SK-N-SH treated with all-trans-retinoic acid at 6 μM for 48 hours (cell line): Measurements from ENCODE around the gene CD19.

ENCODE experiments used
- ATAC-seq: fragments of 200-7000 bp; cut with Tn5 transposase; 3 replicates; pipeline ENCODE4 v1.9.1; 2020; ENCODE audit warnings: mild to moderate bottlenecking, moderate library complexity
- ARNTL ChIP-seq: fragments of 450-650 bp; formaldehyde crosslinking; IDR thresholded peaks from 2 replicates; pipeline ENCODE4 v1.5.0; 2020; ENCODE audit warnings: low read depth, mild to moderate bottlenecking, moderate library complexity, borderline replicate concordance
- BACH2 ChIP-seq: fragments of 250-450 bp; sonication (Bioruptor Pico); IDR thresholded peaks from 2 replicates; pipeline ENCODE4 v1.9.0; 2021; ENCODE audit warnings: mild to moderate bottlenecking, borderline replicate concordance
- CSDC2 ChIP-seq: fragments of 250-450 bp; sonication (Bioruptor Pico); IDR thresholded peaks from 2 replicates; pipeline ENCODE4 v1.5.0; 2020; ENCODE audit warnings: mild to moderate bottlenecking, moderate library complexity
- GLIS3 ChIP-seq: fragments of 250-450 bp; sonication (Bioruptor Pico); IDR thresholded peaks from 2 replicates; pipeline ENCODE4 v1.5.0; 2020; ENCODE audit warnings: mild to moderate bottlenecking, moderate library complexity
- ISL1 ChIP-seq: fragments of 250-450 bp; sonication (Bioruptor Pico); IDR thresholded peaks from 2 replicates; pipeline ENCODE4 v2.1.2; 2022; ENCODE audit warnings: mild to moderate bottlenecking, moderate library complexity
- OSR1 ChIP-seq: fragments of 250-450 bp; sonication (Bioruptor Pico); IDR thresholded peaks from 2 replicates; pipeline ENCODE4 v1.8.0; 2022; ENCODE audit warnings: moderate library complexity, mild to moderate bottlenecking, inconsistent platforms
- PPARA ChIP-seq: fragments of 250-450 bp; sonication (Bioruptor Pico); IDR thresholded peaks from 2 replicates; pipeline ENCODE4 v1.5.0; 2020; ENCODE audit warnings: mild to moderate bottlenecking, borderline replicate concordance
- RARB ChIP-seq: fragments of 250-450 bp; sonication (Bioruptor Pico); IDR thresholded peaks from 2 replicates; pipeline ENCODE4 v1.8.0; 2021; ENCODE audit warnings: mild to moderate bottlenecking, moderate library complexity
- SNAI2 ChIP-seq: fragments of 250-450 bp; sonication (Bioruptor Pico); IDR thresholded peaks from 2 replicates; pipeline ENCODE4 v1.5.0; 2020; ENCODE audit warnings: mild to moderate bottlenecking, moderate library complexity
- TOX ChIP-seq: fragments of 250-450 bp; sonication (Bioruptor Pico); IDR thresholded peaks from 2 replicates; pipeline ENCODE4 v1.8.0; 2021; ENCODE audit warnings: mild to moderate bottlenecking, moderate library complexity, borderline replicate concordance
- ZC3H10 ChIP-seq: fragments of 250-450 bp; sonication (Bioruptor Pico); IDR thresholded peaks from 2 replicates; pipeline ENCODE4 v1.5.1; 2021; ENCODE audit warnings: mild to moderate bottlenecking, moderate library complexity
- ZFP30 ChIP-seq: fragments of 450-650 bp; formaldehyde crosslinking; IDR thresholded peaks from 2 replicates; pipeline ENCODE4 v1.5.0; 2022; ENCODE audit warnings: mild to moderate bottlenecking, moderate library complexity
- ZNF565 ChIP-seq: fragments of 450-650 bp; formaldehyde crosslinking; conservative IDR thresholded peaks from 2 replicates; pipeline ENCODE4 v1.5.0; 2020; ENCODE audit warnings: low read depth, mild to moderate bottlenecking, moderate library complexity
- ZNF70 ChIP-seq: fragments of 450-650 bp; formaldehyde crosslinking; IDR thresholded peaks from 2 replicates; pipeline ENCODE4 v1.5.0; 2020; ENCODE audit warnings: mild to moderate bottlenecking, moderate library complexity
- ZNF8 ChIP-seq: fragments of 450-650 bp; formaldehyde crosslinking; IDR thresholded peaks from 2 replicates; pipeline ENCODE4 v1.5.0; 2020; ENCODE audit warnings: mild to moderate bottlenecking, moderate library complexity
- TF ChIP-seq, protein P1 (sequence below): fragments of 250-450 bp; sonication (Bioruptor Pico); IDR thresholded peaks from 2 replicates; pipeline ENCODE4 v1.5.1; 2021; ENCODE audit warnings: mild to moderate bottlenecking, moderate library complexity
- TF ChIP-seq, protein P2 (sequence below): fragments of 250-450 bp; sonication (Bioruptor Pico); IDR thresholded peaks from 2 replicates; pipeline ENCODE4 v1.5.0; 2020; ENCODE audit warnings: mild to moderate bottlenecking, moderate library complexity
- TF ChIP-seq, protein P3 (sequence below): fragments of 250-450 bp; sonication (Bioruptor Pico); IDR thresholded peaks from 2 replicates; pipeline ENCODE4 v1.5.1; 2020; ENCODE audit warnings: low read depth, mild to moderate bottlenecking, moderate library complexity
- TF ChIP-seq, protein P4 (sequence below): fragments of 250-450 bp; sonication (Bioruptor Pico); IDR thresholded peaks from 2 replicates; pipeline ENCODE4 v1.8.0; 2020; ENCODE audit warnings: mild to moderate bottlenecking, moderate library complexity, borderline replicate concordance

Gene CD19

DNA sequence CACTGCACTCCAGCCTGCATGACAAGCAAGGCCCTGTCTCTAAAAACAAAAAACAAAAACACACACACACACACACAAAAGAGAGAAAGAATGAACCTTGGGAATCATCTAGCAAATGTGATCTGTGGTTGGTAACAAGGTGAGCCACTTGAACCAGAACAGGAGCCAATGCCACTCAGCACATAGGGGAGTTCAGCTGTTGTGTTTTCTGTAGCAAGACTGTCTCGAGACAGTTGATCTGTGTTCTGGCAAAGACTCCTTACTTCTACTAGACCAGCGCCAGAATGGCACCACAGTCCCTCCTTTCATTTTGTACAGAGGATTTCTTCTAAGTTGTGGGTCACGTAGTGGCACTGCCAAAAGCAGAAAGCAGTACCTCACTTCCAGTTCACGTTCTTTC is 32.8 kb upstream of the CD19 start:
- no peak for ATAC-seq
- TF ChIP-seq ISL1 (CRISPR knock-in tag) (no peak), ZNF8 (CRISPR knock-in tag) (no peak), SNAI2 (CRISPR knock-in tag) (no peak), ZFP30 (no peak), GLIS3 (CRISPR knock-in tag) (no peak), ZC3H10 (CRISPR knock-in tag) (no peak), ZNF565 (CRISPR knock-in tag) (no peak), RARB (CRISPR knock-in tag) (no peak), TOX (CRISPR knock-in tag) (no peak), ARNTL (CRISPR knock-in tag) (no peak), OSR1 (CRISPR knock-in tag) (no peak)
- TF ChIP-seq, protein P1, sequence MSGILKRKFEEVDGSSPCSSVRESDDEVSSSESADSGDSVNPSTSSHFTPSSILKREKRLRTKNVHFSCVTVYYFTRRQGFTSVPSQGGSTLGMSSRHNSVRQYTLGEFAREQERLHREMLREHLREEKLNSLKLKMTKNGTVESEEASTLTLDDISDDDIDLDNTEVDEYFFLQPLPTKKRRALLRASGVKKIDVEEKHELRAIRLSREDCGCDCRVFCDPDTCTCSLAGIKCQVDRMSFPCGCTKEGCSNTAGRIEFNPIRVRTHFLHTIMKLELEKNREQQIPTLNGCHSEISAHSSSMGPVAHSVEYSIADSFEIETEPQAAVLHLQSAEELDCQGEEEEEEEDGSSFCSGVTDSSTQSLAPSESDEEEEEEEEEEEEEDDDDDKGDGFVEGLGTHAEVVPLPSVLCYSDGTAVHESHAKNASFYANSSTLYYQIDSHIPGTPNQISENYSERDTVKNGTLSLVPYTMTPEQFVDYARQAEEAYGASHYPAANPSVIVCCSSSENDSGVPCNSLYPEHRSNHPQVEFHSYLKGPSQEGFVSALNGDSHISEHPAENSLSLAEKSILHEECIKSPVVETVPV (CRISPR knock-in tag) = no peak
- TF ChIP-seq, protein P2, sequence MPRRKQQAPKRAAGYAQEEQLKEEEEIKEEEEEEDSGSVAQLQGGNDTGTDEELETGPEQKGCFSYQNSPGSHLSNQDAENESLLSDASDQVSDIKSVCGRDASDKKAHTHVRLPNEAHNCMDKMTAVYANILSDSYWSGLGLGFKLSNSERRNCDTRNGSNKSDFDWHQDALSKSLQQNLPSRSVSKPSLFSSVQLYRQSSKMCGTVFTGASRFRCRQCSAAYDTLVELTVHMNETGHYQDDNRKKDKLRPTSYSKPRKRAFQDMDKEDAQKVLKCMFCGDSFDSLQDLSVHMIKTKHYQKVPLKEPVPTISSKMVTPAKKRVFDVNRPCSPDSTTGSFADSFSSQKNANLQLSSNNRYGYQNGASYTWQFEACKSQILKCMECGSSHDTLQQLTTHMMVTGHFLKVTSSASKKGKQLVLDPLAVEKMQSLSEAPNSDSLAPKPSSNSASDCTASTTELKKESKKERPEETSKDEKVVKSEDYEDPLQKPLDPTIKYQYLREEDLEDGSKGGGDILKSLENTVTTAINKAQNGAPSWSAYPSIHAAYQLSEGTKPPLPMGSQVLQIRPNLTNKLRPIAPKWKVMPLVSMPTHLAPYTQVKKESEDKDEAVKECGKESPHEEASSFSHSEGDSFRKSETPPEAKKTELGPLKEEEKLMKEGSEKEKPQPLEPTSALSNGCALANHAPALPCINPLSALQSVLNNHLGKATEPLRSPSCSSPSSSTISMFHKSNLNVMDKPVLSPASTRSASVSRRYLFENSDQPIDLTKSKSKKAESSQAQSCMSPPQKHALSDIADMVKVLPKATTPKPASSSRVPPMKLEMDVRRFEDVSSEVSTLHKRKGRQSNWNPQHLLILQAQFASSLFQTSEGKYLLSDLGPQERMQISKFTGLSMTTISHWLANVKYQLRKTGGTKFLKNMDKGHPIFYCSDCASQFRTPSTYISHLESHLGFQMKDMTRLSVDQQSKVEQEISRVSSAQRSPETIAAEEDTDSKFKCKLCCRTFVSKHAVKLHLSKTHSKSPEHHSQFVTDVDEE (CRISPR knock-in tag) = no peak

DNA sequence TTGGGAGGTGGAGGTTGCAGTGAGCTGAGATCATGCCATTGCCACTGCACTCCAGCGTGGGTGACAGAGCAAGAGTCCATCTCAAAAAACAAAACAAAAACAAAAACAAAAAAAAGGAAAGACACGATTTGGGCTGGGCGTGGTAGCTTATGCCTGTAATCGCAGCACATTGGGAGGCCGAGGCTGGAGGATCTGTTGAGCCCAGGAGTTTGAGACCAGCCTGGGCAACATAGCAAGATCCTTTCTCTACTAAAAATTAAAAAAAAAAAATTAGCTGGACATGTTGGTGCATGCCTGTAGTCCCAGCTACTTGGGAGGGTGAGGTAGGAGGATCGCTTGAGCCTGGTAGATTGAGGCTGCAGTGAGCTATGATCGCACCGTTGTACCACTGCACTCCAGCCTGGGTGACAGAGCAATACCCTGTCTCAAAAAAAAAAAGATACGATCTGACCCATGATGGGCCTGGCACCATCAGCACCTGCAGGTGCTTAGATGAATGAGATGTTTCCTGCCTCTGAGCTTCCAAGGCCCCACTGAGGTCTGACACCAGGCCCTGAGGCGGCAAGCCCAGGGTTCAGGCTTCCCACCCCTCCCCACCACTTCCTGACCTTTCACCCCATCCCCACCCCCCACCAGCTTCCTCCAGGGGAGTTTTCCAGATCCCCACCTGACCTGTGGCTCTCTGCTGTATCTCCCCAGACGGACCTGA is 31.7 kb upstream of the CD19 start:
- TF ChIP-seq ARNTL (CRISPR knock-in tag) = no peak
- TF ChIP-seq ZNF565 (CRISPR knock-in tag) = no peak
- TF ChIP-seq BACH2 = no peak
- TF ChIP-seq, protein P3, sequence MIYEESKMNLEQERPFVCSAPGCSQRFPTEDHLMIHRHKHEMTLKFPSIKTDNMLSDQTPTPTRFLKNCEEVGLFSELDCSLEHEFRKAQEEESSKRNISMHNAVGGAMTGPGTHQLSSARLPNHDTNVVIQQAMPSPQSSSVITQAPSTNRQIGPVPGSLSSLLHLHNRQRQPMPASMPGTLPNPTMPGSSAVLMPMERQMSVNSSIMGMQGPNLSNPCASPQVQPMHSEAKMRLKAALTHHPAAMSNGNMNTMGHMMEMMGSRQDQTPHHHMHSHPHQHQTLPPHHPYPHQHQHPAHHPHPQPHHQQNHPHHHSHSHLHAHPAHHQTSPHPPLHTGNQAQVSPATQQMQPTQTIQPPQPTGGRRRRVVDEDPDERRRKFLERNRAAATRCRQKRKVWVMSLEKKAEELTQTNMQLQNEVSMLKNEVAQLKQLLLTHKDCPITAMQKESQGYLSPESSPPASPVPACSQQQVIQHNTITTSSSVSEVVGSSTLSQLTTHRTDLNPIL (CRISPR knock-in tag) = no peak
- no peak for TF ChIP-seq ISL1 (CRISPR knock-in tag)
- ATAC-seq = no peak

DNA sequence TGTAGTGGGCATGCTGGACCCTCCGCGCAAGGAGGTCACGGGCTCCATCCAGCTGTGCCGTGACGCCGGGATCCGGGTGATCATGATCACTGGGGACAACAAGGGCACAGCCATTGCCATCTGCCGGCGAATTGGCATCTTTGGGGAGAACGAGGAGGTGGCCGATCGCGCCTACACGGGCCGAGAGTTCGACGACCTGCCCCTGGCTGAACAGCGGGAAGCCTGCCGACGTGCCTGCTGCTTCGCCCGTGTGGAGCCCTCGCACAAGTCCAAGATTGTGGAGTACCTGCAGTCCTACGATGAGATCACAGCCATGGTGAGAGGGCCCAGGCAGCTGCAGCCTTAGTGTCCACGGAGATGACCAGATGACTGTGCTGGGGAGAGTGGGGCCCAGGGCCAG is 31.2 kb upstream of the CD19 start:
- ATAC-seq = no peak
- TF ChIP-seq BACH2 (no peak), ISL1 (CRISPR knock-in tag) (no peak), TOX (CRISPR knock-in tag) (no peak), RARB (CRISPR knock-in tag) (no peak), PPARA (no peak), OSR1 (CRISPR knock-in tag) (no peak)
- TF ChIP-seq, protein P1 (CRISPR knock-in tag) = no peak
- TF ChIP-seq, all 23 proteins: peak for 0

DNA sequence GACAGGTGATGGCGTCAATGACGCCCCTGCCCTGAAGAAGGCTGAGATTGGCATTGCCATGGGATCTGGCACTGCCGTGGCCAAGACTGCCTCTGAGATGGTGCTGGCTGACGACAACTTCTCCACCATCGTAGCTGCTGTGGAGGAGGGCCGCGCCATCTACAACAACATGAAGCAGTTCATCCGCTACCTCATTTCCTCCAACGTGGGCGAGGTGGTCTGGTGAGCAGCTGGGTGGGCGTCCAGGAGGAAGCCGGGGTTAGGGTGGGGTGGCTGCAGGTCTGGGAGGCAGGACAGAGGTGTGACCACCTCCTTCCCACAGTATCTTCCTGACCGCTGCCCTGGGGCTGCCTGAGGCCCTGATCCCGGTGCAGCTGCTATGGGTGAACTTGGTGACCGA is 29.9 kb upstream of the CD19 start:
- no peak for ATAC-seq
- TF ChIP-seq OSR1 (CRISPR knock-in tag) = no peak
- no peak for TF ChIP-seq ZNF565 (CRISPR knock-in tag)
- no peak for TF ChIP-seq ZC3H10 (CRISPR knock-in tag)
- TF ChIP-seq, protein P2 (CRISPR knock-in tag) = no peak
- TF ChIP-seq BACH2 = no peak
- no peak for TF ChIP-seq PPARA
- TF ChIP-seq ZNF70 (CRISPR knock-in tag) = no peak
- no peak for TF ChIP-seq SNAI2 (CRISPR knock-in tag)
- TF ChIP-seq, protein P4, sequence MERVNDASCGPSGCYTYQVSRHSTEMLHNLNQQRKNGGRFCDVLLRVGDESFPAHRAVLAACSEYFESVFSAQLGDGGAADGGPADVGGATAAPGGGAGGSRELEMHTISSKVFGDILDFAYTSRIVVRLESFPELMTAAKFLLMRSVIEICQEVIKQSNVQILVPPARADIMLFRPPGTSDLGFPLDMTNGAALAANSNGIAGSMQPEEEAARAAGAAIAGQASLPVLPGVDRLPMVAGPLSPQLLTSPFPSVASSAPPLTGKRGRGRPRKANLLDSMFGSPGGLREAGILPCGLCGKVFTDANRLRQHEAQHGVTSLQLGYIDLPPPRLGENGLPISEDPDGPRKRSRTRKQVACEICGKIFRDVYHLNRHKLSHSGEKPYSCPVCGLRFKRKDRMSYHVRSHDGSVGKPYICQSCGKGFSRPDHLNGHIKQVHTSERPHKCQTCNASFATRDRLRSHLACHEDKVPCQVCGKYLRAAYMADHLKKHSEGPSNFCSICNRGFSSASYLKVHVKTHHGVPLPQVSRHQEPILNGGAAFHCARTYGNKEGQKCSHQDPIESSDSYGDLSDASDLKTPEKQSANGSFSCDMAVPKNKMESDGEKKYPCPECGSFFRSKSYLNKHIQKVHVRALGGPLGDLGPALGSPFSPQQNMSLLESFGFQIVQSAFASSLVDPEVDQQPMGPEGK (CRISPR knock-in tag) = no peak
- no peak for TF ChIP-seq ZNF8 (CRISPR knock-in tag)
- TF ChIP-seq, protein P3 (CRISPR knock-in tag) = no peak
- no peak for TF ChIP-seq ISL1 (CRISPR knock-in tag)
- no peak for TF ChIP-seq CSDC2
